T-helper 22 cell (primary cell): ENCODE results near the gene EVX2.

ENCODE experiments used
- DNase-seq: peaks from one replicate; pipeline ENCODE4 v3.0.0-alpha.2; 2020; ENCODE audit warnings: low read depth

The EVX2 gene

DNA sequence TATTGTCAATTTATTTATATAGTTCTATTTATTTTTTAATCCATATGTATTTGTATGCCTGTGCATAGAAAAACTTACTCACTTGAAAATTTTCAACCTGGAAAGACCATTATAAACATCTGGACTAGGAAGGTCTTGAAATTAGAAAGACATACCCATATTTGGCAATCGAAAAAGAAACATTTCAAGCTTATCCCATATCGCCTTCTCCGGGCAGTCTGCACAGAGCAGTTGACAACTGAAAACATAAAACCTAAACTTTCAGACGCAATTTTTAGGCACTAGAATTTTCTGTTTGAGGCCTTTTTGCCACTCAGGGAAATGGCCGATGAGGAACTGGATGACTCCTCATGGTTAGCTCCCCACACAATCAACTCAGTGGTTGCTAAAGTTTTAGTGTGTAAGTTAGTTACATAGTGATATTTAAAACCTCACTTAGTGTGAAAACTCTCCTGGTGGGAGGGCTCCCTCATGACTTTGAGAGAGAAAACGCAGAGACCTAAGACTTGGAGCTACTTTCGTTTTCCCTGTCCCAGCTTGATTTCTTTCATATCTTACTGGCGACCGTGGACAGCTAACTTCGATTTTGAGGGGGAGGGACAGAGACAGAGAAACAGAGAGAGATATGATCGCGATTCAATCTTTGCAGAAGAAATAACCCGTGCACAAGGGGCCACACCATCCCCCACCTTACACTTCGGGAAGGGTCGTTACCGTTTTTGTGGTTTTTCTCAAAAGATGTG is 12.7 kb upstream of the EVX2 start:
- DNase-seq, result no peak

DNA sequence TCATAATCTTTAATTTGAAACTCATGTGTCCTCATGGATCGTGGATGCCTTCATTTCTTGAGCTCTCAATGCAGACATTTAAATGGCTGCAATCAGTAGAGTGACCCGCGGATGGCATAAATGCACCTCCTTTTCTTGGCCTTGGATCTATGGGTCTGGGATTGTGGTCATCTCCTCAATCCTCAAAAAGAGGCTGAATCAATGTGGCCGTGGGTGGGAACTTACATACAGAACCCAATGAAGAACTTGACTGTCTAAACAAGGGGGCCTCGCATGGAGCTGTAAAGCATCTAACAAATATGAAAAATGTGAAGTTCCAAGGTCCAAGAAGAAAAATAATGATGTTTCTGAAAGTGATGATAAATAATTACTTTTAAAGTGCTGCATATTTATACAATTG is 11.7 kb upstream of the EVX2 start:
- DNase-seq, result no peak

DNA sequence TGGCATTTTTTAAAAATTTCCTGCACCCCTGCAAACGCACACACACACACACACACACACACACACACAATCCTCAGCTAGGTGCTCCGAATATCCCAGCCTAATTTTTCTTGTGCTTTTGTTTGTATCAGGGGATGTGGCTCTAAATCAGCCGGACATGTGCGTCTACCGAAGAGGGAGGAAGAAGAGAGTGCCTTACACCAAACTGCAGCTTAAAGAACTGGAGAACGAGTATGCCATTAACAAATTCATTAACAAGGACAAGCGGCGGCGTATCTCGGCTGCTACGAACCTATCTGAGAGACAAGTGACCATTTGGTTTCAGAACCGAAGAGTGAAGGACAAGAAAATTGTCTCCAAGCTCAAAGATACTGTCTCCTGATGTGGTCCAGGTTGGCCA is 10.6 kb upstream of the EVX2 start:
- DNase-seq, result no peak

DNA sequence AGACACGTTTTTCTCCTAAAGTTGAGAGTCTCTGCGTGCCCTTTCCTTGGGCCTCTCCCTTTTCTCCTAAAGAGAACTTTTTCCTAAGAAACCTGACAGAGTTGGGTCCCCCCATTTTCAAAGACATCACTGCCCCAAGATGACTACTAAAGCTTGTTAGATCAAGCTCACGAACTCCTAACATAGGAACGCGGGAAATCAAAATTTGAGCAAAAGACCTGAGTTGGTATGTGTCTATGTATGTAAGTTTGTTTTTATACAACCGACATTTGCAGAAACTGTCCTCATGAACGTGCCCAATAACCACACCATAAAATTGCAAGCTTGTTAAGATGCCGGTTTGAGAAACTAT is 10.1 kb upstream of the EVX2 start:
- no peak for DNase-seq

DNA sequence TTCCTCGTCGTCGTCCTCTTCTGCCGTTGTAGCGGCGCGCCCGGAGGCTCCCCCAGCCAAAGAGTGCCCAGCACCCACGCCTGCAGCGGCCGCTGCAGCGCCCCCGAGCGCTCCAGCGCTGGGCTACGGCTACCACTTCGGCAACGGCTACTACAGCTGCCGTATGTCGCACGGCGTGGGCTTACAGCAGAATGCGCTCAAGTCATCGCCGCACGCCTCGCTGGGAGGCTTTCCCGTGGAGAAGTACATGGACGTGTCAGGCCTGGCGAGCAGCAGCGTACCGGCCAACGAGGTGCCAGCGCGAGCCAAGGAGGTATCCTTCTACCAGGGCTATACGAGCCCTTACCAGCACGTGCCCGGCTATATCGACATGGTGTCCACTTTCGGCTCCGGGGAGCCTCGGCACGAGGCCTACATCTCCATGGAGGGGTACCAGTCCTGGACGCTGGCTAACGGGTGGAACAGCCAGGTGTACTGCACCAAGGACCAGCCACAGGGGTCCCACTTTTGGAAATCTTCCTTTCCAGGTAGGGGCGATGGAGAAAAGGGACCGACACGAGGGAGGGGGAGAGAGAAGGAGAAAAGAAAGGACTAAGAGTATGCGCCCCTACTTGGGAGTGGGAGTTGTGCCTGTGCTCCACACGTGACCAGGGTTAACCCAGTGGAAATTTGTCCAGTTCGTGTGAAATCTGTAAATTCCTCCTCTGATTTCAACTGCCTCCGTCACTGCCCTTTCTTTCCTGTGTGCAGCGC is 9.6 kb upstream of the EVX2 start:
- no peak for DNase-seq

DNA sequence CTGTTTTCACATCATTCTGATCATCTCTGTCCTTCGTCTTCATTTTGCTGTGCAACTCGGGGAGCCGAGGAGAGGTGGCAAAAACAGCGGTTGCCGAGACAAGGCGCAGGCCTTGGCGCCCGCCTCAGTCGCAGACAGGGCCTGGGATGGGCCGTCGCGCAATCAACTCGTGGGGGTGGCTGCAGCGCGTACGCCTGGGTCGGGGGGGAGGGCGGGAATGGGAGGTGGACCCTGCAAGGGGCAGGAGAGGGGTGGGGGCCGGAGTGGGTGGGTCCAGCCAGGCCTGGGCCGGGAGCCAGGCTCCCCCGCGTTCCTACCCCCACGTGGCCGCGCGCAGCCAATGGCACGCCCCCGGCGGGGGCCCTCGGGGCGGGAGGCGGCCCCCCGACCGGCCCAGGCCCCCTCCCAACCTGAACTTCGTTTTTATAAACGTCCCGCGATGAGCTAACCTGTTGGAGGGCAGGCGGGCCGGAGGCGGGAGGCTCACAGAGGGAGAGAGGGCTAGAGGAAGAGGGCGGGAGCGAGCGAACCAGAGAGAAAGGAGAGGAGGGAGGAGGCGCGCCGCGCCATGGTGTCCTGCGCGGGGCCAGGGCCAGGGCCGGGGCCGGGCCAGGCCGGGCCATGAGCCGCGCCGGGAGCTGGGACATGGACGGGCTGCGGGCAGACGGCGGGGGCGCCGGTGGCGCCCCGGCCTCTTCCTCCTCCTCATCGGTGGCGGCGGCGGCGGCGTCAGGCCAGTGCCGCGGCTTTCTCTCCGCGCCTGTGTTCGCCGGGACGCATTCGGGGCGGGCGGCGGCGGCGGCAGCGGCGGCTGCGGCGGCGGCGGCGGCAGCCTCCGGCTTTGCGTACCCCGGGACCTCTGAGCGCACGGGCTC is 8.7 kb upstream of the EVX2 start, which contains the start of gene HOXD13:
Gene HOXD13, plus strand, starts transcription at position 452 of the 875 bp plus-strand sequence. Its CDS starts 170 bp downstream, at position 622.
- DNase-seq, result no peak

DNA sequence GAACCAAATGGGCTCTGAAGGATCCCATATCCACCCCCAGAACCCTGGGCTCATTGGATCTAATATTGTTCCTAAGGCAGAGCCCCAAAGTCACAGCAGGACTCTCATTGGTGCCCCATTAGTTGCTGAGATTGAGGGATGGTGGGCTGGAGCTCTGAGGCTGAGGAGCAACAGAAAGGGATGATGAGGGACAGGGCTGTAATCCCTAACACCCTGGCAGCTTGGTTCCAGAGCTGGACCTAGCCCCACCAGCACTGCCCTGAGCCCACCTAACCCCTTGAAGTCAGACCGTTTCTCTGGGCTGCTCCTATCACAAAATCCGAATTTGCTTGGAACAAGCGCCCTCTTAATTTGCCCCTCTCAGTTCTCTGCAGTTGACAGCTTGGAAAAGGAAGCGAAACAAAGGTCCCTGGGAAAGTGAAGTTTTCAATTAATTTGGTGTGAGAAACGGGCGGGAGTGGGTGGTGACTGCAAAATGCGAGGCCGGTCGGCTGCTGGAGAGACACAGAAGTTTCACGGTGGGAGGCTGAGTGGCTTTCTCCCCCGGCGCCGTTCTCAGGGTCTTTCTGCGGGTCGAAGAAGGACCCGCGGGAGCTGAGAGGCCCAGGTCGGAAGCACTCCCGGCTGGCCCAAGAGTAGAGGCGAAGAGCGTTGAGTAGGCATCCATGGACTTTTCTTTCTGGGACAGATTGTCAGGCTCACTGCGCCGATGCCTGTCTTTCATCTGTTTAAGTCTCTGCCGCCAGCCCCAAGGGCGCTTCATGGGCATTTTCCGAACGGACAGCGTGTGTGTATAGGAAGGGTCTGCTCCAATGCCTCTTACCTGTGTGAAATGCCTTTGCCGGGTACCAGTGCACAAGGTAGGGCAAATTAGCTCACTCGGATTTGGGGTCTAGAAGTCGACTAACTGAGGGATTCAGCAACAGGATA is 7.8 kb upstream of the EVX2 start:
- no peak for DNase-seq

DNA sequence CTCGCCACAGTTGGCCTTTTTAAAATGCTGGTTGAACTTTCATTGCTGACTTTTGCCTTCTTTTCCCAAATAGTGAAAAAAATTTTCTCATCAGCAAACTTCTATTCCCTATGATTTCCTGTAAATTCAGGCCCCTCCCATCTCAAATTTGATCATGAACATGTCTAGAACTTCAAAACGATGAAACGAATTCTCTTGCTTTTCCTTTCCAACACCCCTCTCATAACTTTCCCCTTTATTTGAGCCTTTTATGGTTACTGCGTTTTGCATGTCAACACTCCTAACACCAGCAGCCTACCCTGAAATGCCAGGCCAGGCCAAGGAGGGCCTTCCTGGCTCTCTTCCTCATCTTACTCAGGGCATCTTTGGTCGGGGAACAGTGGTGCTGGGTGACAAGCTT is 7.1 kb upstream of the EVX2 start:
- no peak for DNase-seq

DNA sequence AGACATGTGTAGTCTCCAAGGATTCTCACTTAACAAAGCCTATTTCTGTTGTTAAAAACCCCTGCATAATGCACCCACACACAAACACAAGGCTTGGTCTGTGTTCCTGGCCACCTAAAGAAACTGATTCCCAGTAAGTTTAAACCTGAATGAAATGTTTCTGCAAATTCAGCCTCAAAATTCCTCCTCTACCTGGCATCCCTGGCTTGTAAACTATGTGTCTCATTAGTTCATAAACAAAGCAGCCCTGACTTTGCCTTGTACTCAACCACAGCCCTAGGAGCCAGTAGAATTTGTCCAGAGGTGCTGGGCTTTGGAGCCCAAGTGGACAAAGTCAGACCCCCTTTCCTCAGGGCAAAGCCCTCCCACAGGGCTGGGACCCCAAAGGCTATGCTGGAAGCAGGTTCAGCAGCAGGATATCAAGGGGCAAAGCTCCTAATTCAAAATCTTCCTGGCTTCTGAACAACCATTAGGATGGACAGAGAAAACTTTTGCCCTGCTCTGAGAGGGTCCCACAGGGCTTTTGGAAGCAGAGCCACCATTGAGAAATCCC is 6.2 kb upstream of the EVX2 start:
- DNase-seq, result no peak

DNA sequence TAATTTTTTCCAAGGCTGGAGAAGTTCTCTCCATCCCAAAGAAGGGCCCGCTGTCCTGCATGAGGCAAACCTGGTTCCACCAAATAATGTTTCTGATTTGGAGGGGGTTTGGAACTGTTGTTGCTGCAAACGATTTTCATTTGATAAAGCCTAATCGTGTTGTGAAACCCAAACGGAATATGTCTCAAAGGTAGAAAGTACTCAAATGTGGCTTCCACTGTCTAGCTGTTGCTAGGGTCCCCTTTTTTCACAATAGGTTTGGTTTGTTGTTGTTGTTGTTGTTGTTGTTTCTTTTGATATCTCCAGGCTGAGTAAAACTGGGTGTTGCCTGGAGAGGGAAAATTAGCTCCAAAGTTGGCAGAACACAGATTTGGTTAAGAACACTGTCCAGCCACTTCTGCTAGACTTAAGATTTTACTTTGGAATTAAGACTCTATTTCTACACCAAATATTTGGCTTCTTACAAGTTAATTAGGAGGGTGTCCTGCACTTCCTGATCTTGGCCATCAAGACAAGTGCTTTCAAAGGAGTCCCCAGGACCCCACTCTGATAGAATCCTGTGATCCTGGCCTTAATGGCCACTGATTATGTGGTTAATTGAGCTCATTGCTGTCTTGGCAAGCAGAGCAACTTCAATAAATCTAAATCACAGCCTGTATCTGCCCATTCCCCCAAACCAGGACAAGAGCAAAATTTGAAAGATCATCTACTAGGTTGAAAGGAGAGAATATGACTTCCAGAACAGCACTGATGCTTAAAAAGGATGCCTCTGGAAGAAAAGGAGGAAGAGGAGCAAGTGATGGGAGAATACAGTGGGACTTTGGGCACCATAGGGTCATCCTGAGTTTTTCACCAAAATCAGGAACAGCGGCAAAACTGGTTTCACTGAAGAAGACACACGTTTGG is 5.4 kb upstream of the EVX2 start:
- no peak for DNase-seq

DNA sequence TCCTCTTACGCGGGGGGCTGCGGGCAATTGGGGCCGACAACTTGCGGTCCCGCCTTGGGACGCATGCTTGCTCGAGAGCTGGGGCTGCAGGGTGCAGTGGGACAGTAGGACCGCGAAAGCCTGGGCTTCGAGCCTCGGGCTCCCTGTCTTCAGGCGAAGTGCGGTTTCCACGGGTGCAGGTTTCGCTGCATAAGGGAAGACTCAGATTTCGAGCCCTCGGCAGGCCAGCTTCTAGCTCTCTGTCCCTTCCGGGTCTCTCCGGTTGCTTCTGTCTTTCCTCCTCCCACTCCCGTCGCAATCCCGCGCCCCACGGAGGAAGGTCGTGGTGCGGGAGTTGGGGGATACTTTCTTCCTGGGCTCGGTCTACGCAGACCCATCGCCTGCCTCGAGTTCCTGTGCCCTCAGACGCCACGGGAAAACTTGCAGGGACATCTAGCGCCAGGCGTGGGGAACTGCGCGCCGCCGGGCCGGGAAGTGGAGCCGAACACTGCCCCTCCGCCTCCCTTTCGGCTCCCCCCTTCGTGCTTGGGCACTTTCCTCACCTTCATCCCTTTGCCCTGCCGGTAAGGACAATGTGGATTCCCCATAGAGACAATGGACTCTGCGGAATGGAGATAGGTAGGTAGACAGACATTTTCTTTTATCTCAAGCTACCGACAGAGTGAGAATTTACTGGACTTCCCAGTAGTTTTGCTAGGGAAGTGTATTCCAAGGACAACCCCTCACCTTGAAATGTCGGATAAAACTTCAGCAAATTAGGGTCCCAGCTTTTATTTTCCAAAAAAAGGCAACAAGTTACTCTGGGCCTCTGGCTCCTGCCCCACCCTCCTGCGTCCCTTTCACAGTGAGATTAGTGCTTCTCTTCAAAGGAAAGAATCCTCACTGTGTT is 4.5 kb upstream of the EVX2 start:
- no peak for DNase-seq

DNA sequence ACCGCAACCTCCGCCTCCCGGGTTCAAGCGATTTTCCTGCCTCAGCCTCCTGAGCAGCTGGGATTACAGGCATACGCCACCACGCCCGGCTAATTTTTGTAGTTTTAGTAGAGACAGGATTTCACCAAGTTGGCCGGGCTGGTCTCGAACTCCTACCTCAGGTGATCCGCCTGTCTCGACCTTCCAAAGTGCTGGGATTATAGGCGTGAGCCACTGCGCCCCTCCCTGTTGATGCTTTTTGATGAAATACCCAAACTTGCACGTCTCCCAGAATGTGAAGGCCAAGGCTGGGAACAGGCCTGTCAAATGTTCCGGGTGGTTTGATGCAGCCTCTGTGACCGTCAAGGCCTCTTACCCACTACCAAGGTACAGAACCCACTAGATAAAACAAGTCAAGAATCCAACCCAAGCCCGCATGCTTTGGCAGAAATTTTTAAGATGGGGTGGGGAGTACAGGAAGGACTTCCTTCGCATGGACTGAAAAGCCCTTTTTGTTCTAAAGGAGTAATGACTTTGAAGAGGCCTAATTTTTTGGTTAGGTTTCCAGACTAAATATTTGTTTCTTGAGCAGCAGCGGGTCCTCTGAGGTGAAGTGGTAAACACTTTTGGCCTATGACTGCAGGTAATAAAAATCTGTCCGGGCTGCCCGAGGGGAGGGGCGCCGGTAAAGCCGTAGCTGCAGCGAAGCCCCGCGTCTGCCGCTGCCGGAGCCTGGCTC is 3.7 kb upstream of the EVX2 start:
- no peak for DNase-seq

DNA sequence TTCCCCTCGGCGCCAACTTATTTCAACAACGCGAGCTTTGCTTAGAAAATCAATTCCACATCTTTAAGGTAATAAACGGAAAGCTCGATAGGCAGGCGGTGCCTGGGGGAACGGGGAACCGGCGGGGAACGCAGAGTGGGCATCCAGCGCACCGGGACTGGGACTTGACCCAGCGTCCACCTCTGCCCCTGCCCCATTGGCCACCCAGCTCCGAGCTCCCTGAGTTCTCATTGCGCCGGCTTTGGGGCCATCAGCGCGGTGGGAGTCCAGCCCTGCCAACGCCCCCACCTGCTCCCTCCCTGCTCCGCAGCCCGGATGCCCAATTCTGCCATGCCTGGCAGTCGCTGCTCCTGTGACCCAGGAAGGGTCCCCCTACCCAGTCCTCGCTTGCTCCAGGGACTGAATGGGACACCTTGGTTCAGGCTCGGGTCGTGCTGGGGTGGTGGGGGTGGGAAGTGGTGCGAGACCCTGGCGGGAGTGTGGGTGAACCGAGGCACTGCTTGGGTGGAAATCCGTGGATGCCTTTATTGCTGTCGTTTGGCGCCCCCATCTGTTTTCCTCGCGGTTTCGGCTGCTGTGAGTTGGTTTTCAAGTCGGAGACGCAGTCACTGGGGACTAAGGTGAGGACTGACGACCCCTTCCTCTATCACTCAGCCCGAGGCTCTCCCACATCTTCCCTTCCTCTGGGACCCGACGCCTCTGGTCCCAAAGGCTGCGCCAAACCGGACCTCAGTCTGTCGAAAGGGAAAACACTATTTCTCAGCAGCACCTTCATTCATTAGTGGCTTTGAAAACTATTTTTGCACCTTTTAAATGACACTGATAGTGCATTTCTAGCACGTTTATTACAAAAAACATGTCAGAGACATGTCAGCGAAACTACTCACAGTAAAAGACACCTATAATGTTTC is 2.4 kb upstream of the EVX2 start:
- DNase-seq, result no peak

DNA sequence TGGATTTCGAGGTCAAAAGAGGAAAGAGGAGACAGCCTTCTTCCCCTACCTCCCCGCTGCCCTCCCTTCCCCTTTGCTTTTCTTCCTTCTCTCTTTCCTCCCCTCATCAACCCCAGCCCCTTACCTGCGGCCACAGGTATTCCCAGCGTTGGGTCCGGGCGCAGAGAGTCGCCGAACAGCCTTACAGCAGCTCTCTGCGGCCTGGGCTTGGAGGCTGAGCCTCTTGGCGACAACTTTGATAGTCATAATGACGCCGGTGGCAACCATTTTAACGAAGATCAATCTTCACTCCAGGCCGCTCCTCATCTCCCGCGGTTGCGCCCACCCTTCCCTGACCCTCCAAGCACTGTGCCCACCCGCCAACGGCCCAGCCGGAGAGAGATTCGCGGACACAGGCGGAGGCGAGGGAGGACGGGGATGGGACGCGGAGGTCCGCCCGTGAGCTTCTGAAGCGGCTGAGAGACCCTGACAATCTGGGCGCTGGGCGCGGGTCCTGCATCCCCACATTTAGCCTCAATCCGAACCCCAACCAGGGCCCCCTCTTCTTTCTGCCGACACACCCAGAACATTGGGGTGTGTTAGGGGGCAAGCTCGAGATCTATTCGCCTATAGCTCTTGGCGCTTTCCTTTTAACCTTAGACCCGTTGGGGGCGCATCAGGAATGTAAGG is 1.5 kb upstream of the EVX2 start:
- DNase-seq, result no peak

DNA sequence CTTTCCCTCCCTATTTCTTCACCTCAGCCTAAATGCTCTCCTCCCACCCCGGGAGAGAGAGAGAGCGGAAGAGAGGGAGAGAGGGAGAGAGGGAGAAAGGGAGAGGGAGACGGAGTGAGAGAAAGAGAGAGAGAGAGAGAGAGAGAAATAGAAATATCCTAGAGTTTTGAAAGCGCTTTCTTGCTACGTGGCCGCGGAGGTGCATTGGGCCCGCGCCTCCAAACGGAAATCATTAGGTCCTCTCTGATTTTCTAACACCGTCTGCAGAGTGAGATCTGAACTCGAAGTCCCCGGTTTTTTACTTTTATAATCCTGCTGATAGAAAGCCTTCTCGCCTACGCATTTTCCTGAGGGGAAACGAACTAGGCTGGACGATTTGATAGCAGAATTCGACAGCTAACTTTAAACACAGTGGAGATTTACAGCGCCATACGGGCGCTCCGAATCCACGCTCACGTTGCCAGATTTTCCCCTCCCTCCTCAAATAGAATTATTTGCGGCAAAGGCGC is 903 bp upstream of the EVX2 start:
- DNase-seq, result no peak
